ENCODE data around the gene CRIM1. TPM values are rescaled to one million over a fixed set of nuclear protein-coding genes. Genes with fewer than 3 reads are reported as not detected.

CRIM1 gene
- total RNA-seq, 1 experiment from 2014 or later: 24.1 TPM

DNA sequence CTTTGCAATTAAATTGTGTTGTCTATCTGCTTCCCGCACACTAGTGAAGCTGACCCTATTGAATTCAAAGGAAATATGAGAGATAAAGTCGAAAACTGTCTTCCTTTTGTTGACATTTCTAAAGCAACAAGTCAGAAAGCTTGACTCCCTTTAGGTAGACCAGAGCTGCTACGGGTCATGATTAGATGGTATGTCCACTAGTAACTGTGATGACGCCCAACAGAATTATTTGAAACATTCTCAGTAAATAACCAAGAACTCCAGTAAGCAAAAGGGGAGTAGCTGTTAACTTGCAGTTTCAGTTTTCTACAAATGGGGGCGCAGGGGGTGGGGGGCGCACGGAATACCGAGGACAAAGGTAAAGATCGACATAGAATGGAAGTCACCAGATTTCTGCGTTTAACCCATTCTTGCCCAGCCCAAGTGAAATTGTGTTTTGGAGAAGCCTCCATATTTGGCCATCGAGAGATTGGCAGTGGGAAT, 56.4 kb downstream of the CRIM1 start (continued):
- no peak for TF ChIP-seq ZBTB43 (CRISPR knock-in tag; IDR thresholded peaks at IDR 0.05)
- TF ChIP-seq ZNF263 (CRISPR knock-in tag; IDR thresholded peaks at IDR 0.05; ENCODE audit: low read depth): no peak
- no peak for TF ChIP-seq MYBL2 (CRISPR knock-in tag; IDR thresholded peaks at IDR 0.05)

- Mint-ChIP-seq H3K36me3 (no peaks in the 10 kb centered on the region), H3K9me3 (no peaks in the 10 kb centered on the region), H3K27ac (no peak overlapping the region), H3K4me1 (peaks cover 65% of the 10 kb centered on the region), H3K4me3 (no peak overlapping the region), H3K27me3 (ENCODE audit: low read depth) (no peaks in the 10 kb centered on the region)
- POLR2A ChIA-PET: no interaction called here
- no peak for ATAC-seq
- CTCF ChIA-PET: no interaction called here
- DNase-seq (ENCODE audit: low spot score): no peak
- TF ChIP-seq, protein P1, sequence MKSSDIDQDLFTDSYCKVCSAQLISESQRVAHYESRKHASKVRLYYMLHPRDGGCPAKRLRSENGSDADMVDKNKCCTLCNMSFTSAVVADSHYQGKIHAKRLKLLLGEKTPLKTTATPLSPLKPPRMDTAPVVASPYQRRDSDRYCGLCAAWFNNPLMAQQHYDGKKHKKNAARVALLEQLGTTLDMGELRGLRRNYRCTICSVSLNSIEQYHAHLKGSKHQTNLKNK (CRISPR knock-in tag; IDR thresholded peaks at IDR 0.05): no peak
- TF ChIP-seq CBFB (CRISPR knock-in tag; IDR thresholded peaks at IDR 0.05; ENCODE audit: low read depth) (no peak), NFE2L1 (CRISPR knock-in tag; IDR thresholded peaks at IDR 0.05) (no peak), CREM (CRISPR knock-in tag; IDR thresholded peaks at IDR 0.05) (no peak), KAT7 (CRISPR knock-in tag; IDR thresholded peaks at IDR 0.05; ENCODE audit: borderline replicate concordance) (no peak), TP53 (CRISPR knock-in tag; IDR thresholded peaks at IDR 0.05) (no peak), RORB (CRISPR knock-in tag; IDR thresholded peaks at IDR 0.05) (no peak), ETV6 (CRISPR knock-in tag; IDR thresholded peaks at IDR 0.05) (no peak), SP1 (CRISPR knock-in tag; conservative IDR thresholded peaks at IDR 0.05) (no peak), MLX (CRISPR knock-in tag; IDR thresholded peaks at IDR 0.05) (no peak), ZBTB43 (CRISPR knock-in tag; IDR thresholded peaks at IDR 0.05) (no peak)
- TF ChIP-seq, protein P2, sequence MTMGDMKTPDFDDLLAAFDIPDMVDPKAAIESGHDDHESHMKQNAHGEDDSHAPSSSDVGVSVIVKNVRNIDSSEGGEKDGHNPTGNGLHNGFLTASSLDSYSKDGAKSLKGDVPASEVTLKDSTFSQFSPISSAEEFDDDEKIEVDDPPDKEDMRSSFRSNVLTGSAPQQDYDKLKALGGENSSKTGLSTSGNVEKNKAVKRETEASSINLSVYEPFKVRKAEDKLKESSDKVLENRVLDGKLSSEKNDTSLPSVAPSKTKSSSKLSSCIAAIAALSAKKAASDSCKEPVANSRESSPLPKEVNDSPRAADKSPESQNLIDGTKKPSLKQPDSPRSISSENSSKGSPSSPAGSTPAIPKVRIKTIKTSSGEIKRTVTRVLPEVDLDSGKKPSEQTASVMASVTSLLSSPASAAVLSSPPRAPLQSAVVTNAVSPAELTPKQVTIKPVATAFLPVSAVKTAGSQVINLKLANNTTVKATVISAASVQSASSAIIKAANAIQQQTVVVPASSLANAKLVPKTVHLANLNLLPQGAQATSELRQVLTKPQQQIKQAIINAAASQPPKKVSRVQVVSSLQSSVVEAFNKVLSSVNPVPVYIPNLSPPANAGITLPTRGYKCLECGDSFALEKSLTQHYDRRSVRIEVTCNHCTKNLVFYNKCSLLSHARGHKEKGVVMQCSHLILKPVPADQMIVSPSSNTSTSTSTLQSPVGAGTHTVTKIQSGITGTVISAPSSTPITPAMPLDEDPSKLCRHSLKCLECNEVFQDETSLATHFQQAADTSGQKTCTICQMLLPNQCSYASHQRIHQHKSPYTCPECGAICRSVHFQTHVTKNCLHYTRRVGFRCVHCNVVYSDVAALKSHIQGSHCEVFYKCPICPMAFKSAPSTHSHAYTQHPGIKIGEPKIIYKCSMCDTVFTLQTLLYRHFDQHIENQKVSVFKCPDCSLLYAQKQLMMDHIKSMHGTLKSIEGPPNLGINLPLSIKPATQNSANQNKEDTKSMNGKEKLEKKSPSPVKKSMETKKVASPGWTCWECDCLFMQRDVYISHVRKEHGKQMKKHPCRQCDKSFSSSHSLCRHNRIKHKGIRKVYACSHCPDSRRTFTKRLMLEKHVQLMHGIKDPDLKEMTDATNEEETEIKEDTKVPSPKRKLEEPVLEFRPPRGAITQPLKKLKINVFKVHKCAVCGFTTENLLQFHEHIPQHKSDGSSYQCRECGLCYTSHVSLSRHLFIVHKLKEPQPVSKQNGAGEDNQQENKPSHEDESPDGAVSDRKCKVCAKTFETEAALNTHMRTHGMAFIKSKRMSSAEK (CRISPR knock-in tag; IDR thresholded peaks at IDR 0.05; ENCODE audit: borderline replicate concordance): no peak
- TF ChIP-seq, protein P3, sequence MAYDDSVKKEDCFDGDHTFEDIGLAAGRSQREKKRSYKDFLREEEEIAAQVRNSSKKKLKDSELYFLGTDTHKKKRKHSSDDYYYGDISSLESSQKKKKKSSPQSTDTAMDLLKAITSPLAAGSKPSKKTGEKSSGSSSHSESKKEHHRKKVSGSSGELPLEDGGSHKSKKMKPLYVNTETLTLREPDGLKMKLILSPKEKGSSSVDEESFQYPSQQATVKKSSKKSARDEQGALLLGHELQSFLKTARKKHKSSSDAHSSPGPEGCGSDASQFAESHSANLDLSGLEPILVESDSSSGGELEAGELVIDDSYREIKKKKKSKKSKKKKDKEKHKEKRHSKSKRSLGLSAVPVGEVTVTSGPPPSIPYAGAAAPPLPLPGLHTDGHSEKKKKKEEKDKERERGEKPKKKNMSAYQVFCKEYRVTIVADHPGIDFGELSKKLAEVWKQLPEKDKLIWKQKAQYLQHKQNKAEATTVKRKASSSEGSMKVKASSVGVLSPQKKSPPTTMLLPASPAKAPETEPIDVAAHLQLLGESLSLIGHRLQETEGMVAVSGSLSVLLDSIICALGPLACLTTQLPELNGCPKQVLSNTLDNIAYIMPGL (CRISPR knock-in tag; IDR thresholded peaks at IDR 0.05): no peak
- TF ChIP-seq, protein P4, sequence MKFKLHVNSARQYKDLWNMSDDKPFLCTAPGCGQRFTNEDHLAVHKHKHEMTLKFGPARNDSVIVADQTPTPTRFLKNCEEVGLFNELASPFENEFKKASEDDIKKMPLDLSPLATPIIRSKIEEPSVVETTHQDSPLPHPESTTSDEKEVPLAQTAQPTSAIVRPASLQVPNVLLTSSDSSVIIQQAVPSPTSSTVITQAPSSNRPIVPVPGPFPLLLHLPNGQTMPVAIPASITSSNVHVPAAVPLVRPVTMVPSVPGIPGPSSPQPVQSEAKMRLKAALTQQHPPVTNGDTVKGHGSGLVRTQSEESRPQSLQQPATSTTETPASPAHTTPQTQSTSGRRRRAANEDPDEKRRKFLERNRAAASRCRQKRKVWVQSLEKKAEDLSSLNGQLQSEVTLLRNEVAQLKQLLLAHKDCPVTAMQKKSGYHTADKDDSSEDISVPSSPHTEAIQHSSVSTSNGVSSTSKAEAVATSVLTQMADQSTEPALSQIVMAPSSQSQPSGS (CRISPR knock-in tag; IDR thresholded peaks at IDR 0.05; ENCODE audit: borderline replicate concordance, low read depth): no peak
- TF ChIP-seq, protein P5, sequence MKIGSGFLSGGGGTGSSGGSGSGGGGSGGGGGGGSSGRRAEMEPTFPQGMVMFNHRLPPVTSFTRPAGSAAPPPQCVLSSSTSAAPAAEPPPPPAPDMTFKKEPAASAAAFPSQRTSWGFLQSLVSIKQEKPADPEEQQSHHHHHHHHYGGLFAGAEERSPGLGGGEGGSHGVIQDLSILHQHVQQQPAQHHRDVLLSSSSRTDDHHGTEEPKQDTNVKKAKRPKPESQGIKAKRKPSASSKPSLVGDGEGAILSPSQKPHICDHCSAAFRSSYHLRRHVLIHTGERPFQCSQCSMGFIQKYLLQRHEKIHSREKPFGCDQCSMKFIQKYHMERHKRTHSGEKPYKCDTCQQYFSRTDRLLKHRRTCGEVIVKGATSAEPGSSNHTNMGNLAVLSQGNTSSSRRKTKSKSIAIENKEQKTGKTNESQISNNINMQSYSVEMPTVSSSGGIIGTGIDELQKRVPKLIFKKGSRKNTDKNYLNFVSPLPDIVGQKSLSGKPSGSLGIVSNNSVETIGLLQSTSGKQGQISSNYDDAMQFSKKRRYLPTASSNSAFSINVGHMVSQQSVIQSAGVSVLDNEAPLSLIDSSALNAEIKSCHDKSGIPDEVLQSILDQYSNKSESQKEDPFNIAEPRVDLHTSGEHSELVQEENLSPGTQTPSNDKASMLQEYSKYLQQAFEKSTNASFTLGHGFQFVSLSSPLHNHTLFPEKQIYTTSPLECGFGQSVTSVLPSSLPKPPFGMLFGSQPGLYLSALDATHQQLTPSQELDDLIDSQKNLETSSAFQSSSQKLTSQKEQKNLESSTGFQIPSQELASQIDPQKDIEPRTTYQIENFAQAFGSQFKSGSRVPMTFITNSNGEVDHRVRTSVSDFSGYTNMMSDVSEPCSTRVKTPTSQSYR (CRISPR knock-in tag; IDR thresholded peaks at IDR 0.05): no peak
- TF ChIP-seq, protein P6, sequence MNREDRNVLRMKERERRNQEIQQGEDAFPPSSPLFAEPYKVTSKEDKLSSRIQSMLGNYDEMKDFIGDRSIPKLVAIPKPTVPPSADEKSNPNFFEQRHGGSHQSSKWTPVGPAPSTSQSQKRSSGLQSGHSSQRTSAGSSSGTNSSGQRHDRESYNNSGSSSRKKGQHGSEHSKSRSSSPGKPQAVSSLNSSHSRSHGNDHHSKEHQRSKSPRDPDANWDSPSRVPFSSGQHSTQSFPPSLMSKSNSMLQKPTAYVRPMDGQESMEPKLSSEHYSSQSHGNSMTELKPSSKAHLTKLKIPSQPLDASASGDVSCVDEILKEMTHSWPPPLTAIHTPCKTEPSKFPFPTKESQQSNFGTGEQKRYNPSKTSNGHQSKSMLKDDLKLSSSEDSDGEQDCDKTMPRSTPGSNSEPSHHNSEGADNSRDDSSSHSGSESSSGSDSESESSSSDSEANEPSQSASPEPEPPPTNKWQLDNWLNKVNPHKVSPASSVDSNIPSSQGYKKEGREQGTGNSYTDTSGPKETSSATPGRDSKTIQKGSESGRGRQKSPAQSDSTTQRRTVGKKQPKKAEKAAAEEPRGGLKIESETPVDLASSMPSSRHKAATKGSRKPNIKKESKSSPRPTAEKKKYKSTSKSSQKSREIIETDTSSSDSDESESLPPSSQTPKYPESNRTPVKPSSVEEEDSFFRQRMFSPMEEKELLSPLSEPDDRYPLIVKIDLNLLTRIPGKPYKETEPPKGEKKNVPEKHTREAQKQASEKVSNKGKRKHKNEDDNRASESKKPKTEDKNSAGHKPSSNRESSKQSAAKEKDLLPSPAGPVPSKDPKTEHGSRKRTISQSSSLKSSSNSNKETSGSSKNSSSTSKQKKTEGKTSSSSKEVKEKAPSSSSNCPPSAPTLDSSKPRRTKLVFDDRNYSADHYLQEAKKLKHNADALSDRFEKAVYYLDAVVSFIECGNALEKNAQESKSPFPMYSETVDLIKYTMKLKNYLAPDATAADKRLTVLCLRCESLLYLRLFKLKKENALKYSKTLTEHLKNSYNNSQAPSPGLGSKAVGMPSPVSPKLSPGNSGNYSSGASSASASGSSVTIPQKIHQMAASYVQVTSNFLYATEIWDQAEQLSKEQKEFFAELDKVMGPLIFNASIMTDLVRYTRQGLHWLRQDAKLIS (CRISPR knock-in tag; IDR thresholded peaks at IDR 0.05; ENCODE audit: borderline replicate concordance): no peak
Measured at GRCh38 chr2:36413218-36413617, 57.6 kb downstream of the CRIM1 start.
